Measurements from ENCODE around the gene PRKRIP1.

Gene PRKRIP1

GRCh38 chr7:102464577-102465280, 68.6 kb downstream of the PRKRIP1 start, which contains the start of the genes ALKBH4 and LRWD1:
Gene ALKBH4, minus strand, starts transcription at chr7:102464863. Its CDS starts 27 bp downstream, at chr7:102464836.
Gene LRWD1, plus strand, starts transcription at chr7:102464984. Its CDS starts 97 bp downstream, at chr7:102465081.
- no peaks in the 10 kb centered on the region for H3K9me2 ChIP-seq (replicated peaks; ENCODE audit: control insufficient read depth, low read length)
- TF ChIP-seq EZH2phosphoT487 (IDR thresholded peaks at IDR 0.05; ENCODE audit: borderline replicate concordance, low read length) (no peak), CTCF (IDR thresholded peaks at IDR 0.05; ENCODE audit: low read depth, low read length, poor library complexity, severe bottlenecking) (peak; percentile 20)
- peak within 1 kb of the TSS; percentile 94 for H3K4me3 ChIP-seq (ENCODE audit: low read length)
- peaks cover 34% of the 10 kb centered on the region for H3K36me3 ChIP-seq (ENCODE audit: control insufficient read depth, low read length)
- H3K27ac ChIP-seq (ENCODE audit: low read depth, low read length): peak within 1 kb of the TSS; percentile 58
- peaks cover 37% of the 10 kb centered on the region for H3K79me2 ChIP-seq (ENCODE audit: control insufficient read depth, low read length)
- H4K20me1 ChIP-seq (ENCODE audit: control insufficient read depth, insufficient read depth, low read depth, low read length): 0 out of 2 replicates have a peak, but pooled peaks cover 10% of the 10 kb centered on the region
- H3K27me3 ChIP-seq (ENCODE audit: control insufficient read depth, low read length): no peaks in the 10 kb centered on the region
- H3K4me1 ChIP-seq (ENCODE audit: control insufficient read depth, low read length): peaks cover 26% of the 10 kb centered on the region
- peaks cover 4% of the 10 kb centered on the region; the same call in 1 of the 2 replicates for H3F3A ChIP-seq (ENCODE audit: control insufficient read depth, insufficient read depth)
- H3K4me2 ChIP-seq (ENCODE audit: low read length): peak within 1 kb of the TSS; percentile 86
- H3K9me3 ChIP-seq (ENCODE audit: control insufficient read depth, insufficient read depth, low read length): no peaks in the 10 kb centered on the region

- peak overlapping the region; percentile 86 for H3K4me2 ChIP-seq (ENCODE audit: low read length)
- TF ChIP-seq CTCF (IDR thresholded peaks at IDR 0.05; ENCODE audit: low read depth, low read length, poor library complexity, severe bottlenecking): no peak
- TF ChIP-seq EZH2phosphoT487 (IDR thresholded peaks at IDR 0.05; ENCODE audit: borderline replicate concordance, low read length): no peak
- peak overlapping the region; percentile 94 for H3K4me3 ChIP-seq (ENCODE audit: low read length)
- H4K20me1 ChIP-seq (ENCODE audit: control insufficient read depth, insufficient read depth, low read depth, low read length): 0 out of 2 replicates have a peak, but pooled peaks cover 10% of the 10 kb centered on the region
- H3K36me3 ChIP-seq (ENCODE audit: control insufficient read depth, low read length): peaks cover 44% of the 10 kb centered on the region
- peak overlapping the region; percentile 58 for H3K27ac ChIP-seq (ENCODE audit: low read depth, low read length)
- H3K4me1 ChIP-seq (ENCODE audit: control insufficient read depth, low read length): peaks cover 26% of the 10 kb centered on the region
- H3F3A ChIP-seq (ENCODE audit: control insufficient read depth, insufficient read depth): peaks cover 4% of the 10 kb centered on the region; the same call in 1 of the 2 replicates
- no peaks in the 10 kb centered on the region for H3K27me3 ChIP-seq (ENCODE audit: control insufficient read depth, low read length)
- no peaks in the 10 kb centered on the region for H3K9me2 ChIP-seq (replicated peaks; ENCODE audit: control insufficient read depth, low read length)
- peaks cover 37% of the 10 kb centered on the region for H3K79me2 ChIP-seq (ENCODE audit: control insufficient read depth, low read length)
- no peaks in the 10 kb centered on the region for H3K9me3 ChIP-seq (ENCODE audit: control insufficient read depth, insufficient read depth, low read length)
These were observed 69.9 kb downstream of the PRKRIP1 start for GRCh38 chr7:102466097-102466496.

- no peak overlapping the region for H3K4me3 ChIP-seq (ENCODE audit: low read length)
These were observed 71.7 kb downstream of the PRKRIP1 start for GRCh38 chr7:102467581-102468477.

More at GRCh38 chr7:102467581-102468477, 71.7 kb downstream of the PRKRIP1 start:
- peaks cover 4% of the 10 kb centered on the region; the same call in 1 of the 2 replicates for H3F3A ChIP-seq (ENCODE audit: control insufficient read depth, insufficient read depth)
- peaks cover 12% of the 10 kb centered on the region; the same call in 1 of the 2 replicates for H4K20me1 ChIP-seq (ENCODE audit: control insufficient read depth, insufficient read depth, low read depth, low read length)
- H3K27ac ChIP-seq (ENCODE audit: low read depth, low read length): no peak overlapping the region
- TF ChIP-seq CTCF (IDR thresholded peaks at IDR 0.05; ENCODE audit: low read depth, low read length, poor library complexity, severe bottlenecking) (no peak), EZH2phosphoT487 (IDR thresholded peaks at IDR 0.05; ENCODE audit: borderline replicate concordance, low read length) (no peak)
- H3K79me2 ChIP-seq (ENCODE audit: control insufficient read depth, low read length): peaks cover 30% of the 10 kb centered on the region
- H3K9me3 ChIP-seq (ENCODE audit: control insufficient read depth, insufficient read depth, low read length): no peaks in the 10 kb centered on the region
- H3K4me2 ChIP-seq (ENCODE audit: low read length): no peak overlapping the region
- no peaks in the 10 kb centered on the region for H3K27me3 ChIP-seq (ENCODE audit: control insufficient read depth, low read length)
- peaks cover 26% of the 10 kb centered on the region for H3K4me1 ChIP-seq (ENCODE audit: control insufficient read depth, low read length)
- H3K36me3 ChIP-seq (ENCODE audit: control insufficient read depth, low read length): peaks cover 61% of the 10 kb centered on the region
- no peaks in the 10 kb centered on the region for H3K9me2 ChIP-seq (replicated peaks; ENCODE audit: control insufficient read depth, low read length)
